GM23338 (cell line): ENCODE measurements around the gene GNAI1. TPM values are rescaled to one million over a fixed set of nuclear protein-coding genes. Genes with fewer than 3 reads are reported as not detected.

ENCODE experiments used
- ATAC-seq: fragments of 200-7000 bp; cut with Tn5 transposase; 3 replicates; pipeline ENCODE4 v1.9.1; 2020
- DNase-seq: peaks from one replicate; pipeline ENCODE4 v3.0.0-alpha.2; 2015; ENCODE audit warnings: low spot score
- H2AFZ ChIP-seq: fragments of 200-600 bp; sonication (generic); 2 replicates; pipeline ENCODE4 v1.8.0; 2016; ENCODE audit warnings: antibody characterized with exemption, mild to moderate bottlenecking, moderate library complexity
- H3F3A ChIP-seq: fragments of 200-600 bp; sonication (generic); replicated peaks from 2 replicates; pipeline ENCODE4 v1.8.0; 2017; ENCODE audit warnings: antibody characterized with exemption, mixed run types, low read depth
- H3K27ac ChIP-seq: fragments of 200-600 bp; sonication (generic); 2 replicates; pipeline ENCODE4 v1.6.1; 2016; ENCODE audit warnings: low read depth
- H3K27me3 ChIP-seq: fragments of 200-600 bp; sonication (generic); 2 replicates; pipeline ENCODE4 v1.8.0; 2016; ENCODE audit warnings: mild to moderate bottlenecking, mixed run types, moderate library complexity; ENCODE audit not compliant: insufficient read depth
- H3K36me3 ChIP-seq: fragments of 200-600 bp; sonication (generic); 2 replicates; pipeline ENCODE4 v1.8.0; 2016; ENCODE audit warnings: mild to moderate bottlenecking; ENCODE audit not compliant: insufficient read depth
- H3K4me1 ChIP-seq: fragments of 200-600 bp; sonication (generic); 2 replicates; pipeline ENCODE4 v1.8.0; 2016; ENCODE audit warnings: mild to moderate bottlenecking, moderate library complexity; ENCODE audit not compliant: insufficient read depth
- H3K4me2 ChIP-seq: fragments of 200-600 bp; sonication (generic); 2 replicates; pipeline ENCODE4 v1.7.1; 2017; ENCODE audit warnings: mixed run types
- H3K4me3 ChIP-seq: fragments of 200-600 bp; sonication (generic); 2 replicates; pipeline ENCODE4 v1.6.1; 2016; ENCODE audit warnings: mixed run types
- H3K79me2 ChIP-seq: fragments of 200-600 bp; sonication (generic); replicated peaks from 2 replicates; pipeline ENCODE4 v1.8.0; 2017; ENCODE audit warnings: mild to moderate bottlenecking; ENCODE audit not compliant: insufficient read depth
- H3K9me2 ChIP-seq: fragments of 200-600 bp; sonication (generic); 2 replicates; pipeline ENCODE4 v1.8.0; 2017; ENCODE audit not compliant: insufficient read depth
- H4K20me1 ChIP-seq: fragments of 200-600 bp; sonication (generic); replicated peaks from 2 replicates; pipeline ENCODE4 v1.8.0; 2017; ENCODE audit warnings: mild to moderate bottlenecking; ENCODE audit not compliant: insufficient read depth
- H3K27ac Mint-ChIP-seq: 2 replicates; pipeline ENCODE4 v1.8.0; 2020; ENCODE audit warnings: inconsistent platforms, mild to moderate bottlenecking, moderate library complexity, mixed read lengths
- H3K27me3 Mint-ChIP-seq: 3 replicates; pipeline ENCODE4 v1.8.0; 2022; ENCODE audit warnings: low read depth, mild to moderate bottlenecking, moderate library complexity, mixed read lengths, inconsistent platforms; ENCODE audit not compliant: insufficient read depth, poor library complexity
- H3K36me3 Mint-ChIP-seq: 3 replicates; pipeline ENCODE4 v1.8.0; 2021; ENCODE audit warnings: low read depth, mild to moderate bottlenecking, inconsistent platforms, moderate library complexity, mixed read lengths
- H3K4me1 Mint-ChIP-seq: 3 replicates; pipeline ENCODE4 v1.8.0; 2020; ENCODE audit warnings: mild to moderate bottlenecking, inconsistent platforms, mixed read lengths
- H3K4me3 Mint-ChIP-seq: 3 replicates; pipeline ENCODE4 v1.8.0; 2021; ENCODE audit warnings: moderate library complexity, mild to moderate bottlenecking, inconsistent platforms, mixed read lengths
- H3K9me3 Mint-ChIP-seq: 3 replicates; pipeline ENCODE4 v1.8.0; 2020; ENCODE audit warnings: moderate library complexity, mild to moderate bottlenecking, inconsistent platforms, mixed read lengths
- CREB1 ChIP-seq: fragments of 250-450 bp; sonication (Bioruptor Pico); IDR thresholded peaks from 2 replicates; pipeline ENCODE4 v1.5.0; 2020; ENCODE audit warnings: low read depth, mild to moderate bottlenecking, moderate library complexity
- CTCF ChIP-seq, 2 experiments: fragments of 200-600 bp in 1 of 2; sonication (generic) in 1 of 2; conservative IDR thresholded peaks; 2 replicates each; pipeline versions ENCODE4 v1.5.1 to v1.6.1; 2016 to 2017; ENCODE audit warnings: antibody characterized with exemption in 2 of 2, low read depth in 2 of 2, mild to moderate bottlenecking in 2 of 2, moderate library complexity in 1 of 2
- ETS1 ChIP-seq: IDR thresholded peaks from 2 replicates; pipeline ENCODE4 v1.6.1; 2016; ENCODE audit warnings: antibody characterized with exemption
- EZH2 ChIP-seq: fragments of 200-600 bp; sonication (generic); IDR thresholded peaks from one replicate; pipeline ENCODE4 v1.8.0; 2017; ENCODE audit warnings: antibody characterized with exemption, mild to moderate bottlenecking, low read depth; ENCODE audit not compliant: unreplicated experiment
- EZH2phosphoT487 ChIP-seq: fragments of 200-600 bp; sonication (generic); IDR thresholded peaks from one replicate; pipeline ENCODE4 v1.8.1; 2018; ENCODE audit warnings: antibody characterized with exemption; ENCODE audit not compliant: unreplicated experiment
- JUNB ChIP-seq: IDR thresholded peaks from one replicate; pipeline ENCODE4 v1.6.1; 2016; ENCODE audit warnings: antibody characterized with exemption; ENCODE audit not compliant: unreplicated experiment
- NANOG ChIP-seq: IDR thresholded peaks from 2 replicates; pipeline ENCODE4 v1.6.1; 2016; ENCODE audit warnings: antibody characterized with exemption, borderline replicate concordance
- POLR2AphosphoS5 ChIP-seq: IDR thresholded peaks from 2 replicates; pipeline ENCODE4 v1.6.1; 2016; ENCODE audit warnings: antibody characterized with exemption, low read depth
- REST ChIP-seq: IDR thresholded peaks from one replicate; pipeline ENCODE4 v1.6.1; 2018; ENCODE audit warnings: antibody characterized with exemption; ENCODE audit not compliant: unreplicated experiment
- STAT1 ChIP-seq: IDR thresholded peaks from one replicate; pipeline ENCODE4 v1.6.1; 2016; ENCODE audit warnings: antibody characterized with exemption; ENCODE audit not compliant: unreplicated experiment
- ZNF114 ChIP-seq: fragments of 250-450 bp; sonication (Bioruptor Pico); IDR thresholded peaks from 2 replicates; pipeline ENCODE4 v1.5.0; 2020; ENCODE audit warnings: mild to moderate bottlenecking, moderate library complexity
- ZNF331 ChIP-seq: fragments of 250-450 bp; sonication (Bioruptor Pico); IDR thresholded peaks from 2 replicates; pipeline ENCODE4 v1.5.0; 2020; ENCODE audit warnings: low read depth, mild to moderate bottlenecking, moderate library complexity
- ZNF462 ChIP-seq: fragments of 250-450 bp; sonication (Bioruptor Pico); IDR thresholded peaks from 2 replicates; pipeline ENCODE4 v1.5.0; 2020; ENCODE audit warnings: mild to moderate bottlenecking, moderate library complexity
- polyA plus RNA-seq: library from polyadenylated mRNA; unstranded; fragments of >200 nt; fragmentation: Nextera tagmentation; extraction: Ambion mirVana; gene quantifications from 2 replicates; pipeline ENCODE4 v1.2.1, GENCODE V29; 2016
- total RNA-seq: library from RNA; depleted of rRNA; stranded (reverse); fragments of >200 nt; shearing (Covaris generic); gene quantifications from 2 replicates; pipeline ENCODE4 v1.2.3, GENCODE V29; 2014

Gene GNAI1
- total and polyA plus RNA-seq, 2 experiments from 2014 or later, result 31.3 to 36.9 TPM

GRCh38 chr7:80247144-80247543, 112.5 kb downstream of the GNAI1 start:
- Mint-ChIP-seq H3K9me3 (no peaks in the 10 kb centered on the region), H3K36me3 (no peaks in the 10 kb centered on the region), H3K4me1 (no peaks in the 10 kb centered on the region), H3K4me3 (no peak overlapping the region), H3K27ac (no peak overlapping the region), H3K27me3 (no peaks in the 10 kb centered on the region)
- Histone ChIP-seq H2AFZ (no peak overlapping the region), H3K36me3 (no peaks in the 10 kb centered on the region), H4K20me1 (no peaks in the 10 kb centered on the region), H3K27ac (no peak overlapping the region), H3K9me2 (peaks cover 27% of the 10 kb centered on the region), H3K79me2 (no peaks in the 10 kb centered on the region), H3F3A (no peaks in the 10 kb centered on the region), H3K4me2 (no peak overlapping the region), H3K4me3 (no peak overlapping the region), H3K27me3 (no peaks in the 10 kb centered on the region), H3K4me1 (no peaks in the 10 kb centered on the region)
- ATAC-seq, result no peak
- no peak for DNase-seq
- TF ChIP-seq ZNF331 (no peak), ZNF114 (no peak), EZH2 (no peak), ETS1 (no peak), POLR2AphosphoS5 (no peak), CREB1 (CRISPR knock-in tag) (no peak), JUNB (no peak), EZH2phosphoT487 (no peak), REST (no peak), ZNF462 (CRISPR knock-in tag) (no peak), STAT1 (no peak), CTCF (conservative IDR thresholded peaks at IDR 0.05; ENCODE audit: low read depth in 2 of 2) (no peak), NANOG (no peak)
